HepG2 (cell line): ENCODE measurements around the gene ZNF213. TPM values are rescaled to one million over a fixed set of nuclear protein-coding genes. Genes with fewer than 3 reads are reported as not detected.

Source experiments
- ELF4 ChIP-seq: sonication (generic); formaldehyde crosslinking; IDR thresholded peaks from 2 replicates; pipeline ENCODE4 v1.5.0; 2020; ENCODE audit warnings: missing genetic modification reagents, mild to moderate bottlenecking, moderate library complexity, borderline replicate concordance
- FOXC1 ChIP-seq: sonication (generic); formaldehyde crosslinking; IDR thresholded peaks from 2 replicates; pipeline ENCODE4 v1.8.0; 2022; ENCODE audit warnings: mild to moderate bottlenecking, missing genetic modification reagents, borderline replicate concordance
- GATAD2A ChIP-seq: IDR thresholded peaks from 2 replicates; pipeline ENCODE4 v1.6.1; 2016
- HCFC1 ChIP-seq: fragments of 150-350 bp; IDR thresholded peaks from 2 replicates; pipeline ENCODE4 v1.6.1; 2014; ENCODE audit warnings: low read depth, low read length
- HNF4A ChIP-seq: sonication (generic); formaldehyde crosslinking; IDR thresholded peaks from 2 replicates; pipeline ENCODE4 v1.4.0; 2020; ENCODE audit warnings: missing genetic modification reagents
- HOXA3 ChIP-seq: sonication (generic); formaldehyde crosslinking; IDR thresholded peaks from 2 replicates; pipeline ENCODE4 v1.5.0; 2020; ENCODE audit warnings: missing genetic modification reagents
- KDM2A ChIP-seq: sonication (generic); formaldehyde crosslinking; IDR thresholded peaks from 2 replicates; pipeline ENCODE4 v1.4.0; 2020; ENCODE audit warnings: low read depth, missing genetic modification reagents, borderline replicate concordance
- NFKBIZ ChIP-seq: IDR thresholded peaks from 2 replicates; pipeline ENCODE4 v1.6.1; 2018; ENCODE audit warnings: missing genetic modification reagents, missing compliant biosample characterization
- SNRNP70 ChIP-seq: fragments of 200-400 bp; formaldehyde crosslinking; IDR thresholded peaks from 2 replicates; pipeline ENCODE4 v1.6.1; 2017; ENCODE audit warnings: mild to moderate bottlenecking, low read depth, low read length, moderate library complexity
- ZKSCAN5 ChIP-seq: sonication (generic); formaldehyde crosslinking; IDR thresholded peaks from 2 replicates; pipeline ENCODE4 v1.5.1; 2020; ENCODE audit warnings: mild to moderate bottlenecking, missing genetic modification reagents
- ZNF12 ChIP-seq: sonication (generic); formaldehyde crosslinking; IDR thresholded peaks from 2 replicates; pipeline ENCODE4 v1.5.0; 2020; ENCODE audit warnings: missing genetic modification reagents
- ZNF251 ChIP-seq: sonication (generic); formaldehyde crosslinking; IDR thresholded peaks from 2 replicates; pipeline ENCODE4 v1.9.0; 2021; ENCODE audit warnings: mild to moderate bottlenecking, missing genetic modification reagents
- ZNF296 ChIP-seq: sonication (generic); formaldehyde crosslinking; conservative IDR thresholded peaks from 2 replicates; pipeline ENCODE4 v1.5.0; 2020; ENCODE audit warnings: mild to moderate bottlenecking, missing genetic modification reagents
- ZNF326 ChIP-seq: sonication (generic); formaldehyde crosslinking; IDR thresholded peaks from 2 replicates; pipeline ENCODE4 v1.4.0; 2020; ENCODE audit warnings: missing genetic modification reagents, borderline replicate concordance
- ZNF33B ChIP-seq: sonication (generic); formaldehyde crosslinking; IDR thresholded peaks from 2 replicates; pipeline ENCODE4 v1.5.1; 2020; ENCODE audit warnings: mild to moderate bottlenecking, missing genetic modification reagents
- ZNF441 ChIP-seq: sonication (generic); formaldehyde crosslinking; IDR thresholded peaks from 2 replicates; pipeline ENCODE4 v1.7.0; 2021; ENCODE audit warnings: missing genetic modification reagents, borderline replicate concordance
- ZNF564 ChIP-seq: sonication (generic); formaldehyde crosslinking; IDR thresholded peaks from 2 replicates; pipeline ENCODE4 v1.8.1; 2023; ENCODE audit warnings: mild to moderate bottlenecking, missing genetic modification reagents
- ZNF83 ChIP-seq: sonication (generic); formaldehyde crosslinking; IDR thresholded peaks from 2 replicates; pipeline ENCODE4 v1.4.0; 2020; ENCODE audit warnings: missing genetic modification reagents, mild to moderate bottlenecking, borderline replicate concordance
- polyA plus RNA-seq, 8 experiments: library from polyadenylated mRNA; depleted of rRNA in 3 of 8; stranded (reverse) in 7 of 8; unstranded in 1 of 8; fragments of >200 nt; fragmentation: Illumina TruSeq in 4 of 8; extraction: Trizol in 4 of 8; gene quantifications; 2 replicates each; pipeline versions ENCODE4 v1.2.1 to v1.2.3, GENCODE V29; 2011 to 2016; ENCODE audit warnings: low read depth in 4 of 8, missing spikeins in 1 of 8, mixed read lengths in 1 of 8; ENCODE audit not compliant: insufficient read depth in 1 of 8
- total RNA-seq, 5 experiments: library from RNA; depleted of rRNA; stranded (reverse); fragments of >200 nt; fragmentation: Illumina TruSeq; extraction: Trizol; gene quantifications; 2 replicates each; pipeline ENCODE4 v1.2.3, GENCODE V29; 2016; ENCODE audit warnings: low read depth in 1 of 5
- TF ChIP-seq, protein P1 (sequence below): sonication (generic); formaldehyde crosslinking; IDR thresholded peaks from 2 replicates; pipeline ENCODE4 v1.4.0; 2020; ENCODE audit warnings: mild to moderate bottlenecking, missing genetic modification reagents
- TF ChIP-seq, protein P2 (sequence below): IDR thresholded peaks from 2 replicates; pipeline ENCODE4 v1.6.1; 2016; ENCODE audit warnings: missing compliant biosample characterization, missing genetic modification reagents, borderline replicate concordance
- TF ChIP-seq, protein P3 (sequence below): sonication (generic); formaldehyde crosslinking; IDR thresholded peaks from 2 replicates; pipeline ENCODE4 v1.4.0; 2020; ENCODE audit warnings: missing genetic modification reagents, borderline replicate concordance
- TF ChIP-seq, protein P4 (sequence below): sonication (generic); formaldehyde crosslinking; IDR thresholded peaks from 2 replicates; pipeline ENCODE4 v1.8.1; 2023; ENCODE audit warnings: mild to moderate bottlenecking, moderate library complexity, missing genetic modification reagents
- TF ChIP-seq, protein P5 (sequence below): sonication (generic); formaldehyde crosslinking; IDR thresholded peaks from 2 replicates; pipeline ENCODE4 v1.4.0; 2020; ENCODE audit warnings: missing genetic modification reagents, borderline replicate concordance

ZNF213 gene
- total and polyA plus RNA-seq, 2 of the 13 experiments (the other 11 are each of a cell fraction or from before 2014, with no cell fraction given), result 0.59 to 0.97 TPM

DNA sequence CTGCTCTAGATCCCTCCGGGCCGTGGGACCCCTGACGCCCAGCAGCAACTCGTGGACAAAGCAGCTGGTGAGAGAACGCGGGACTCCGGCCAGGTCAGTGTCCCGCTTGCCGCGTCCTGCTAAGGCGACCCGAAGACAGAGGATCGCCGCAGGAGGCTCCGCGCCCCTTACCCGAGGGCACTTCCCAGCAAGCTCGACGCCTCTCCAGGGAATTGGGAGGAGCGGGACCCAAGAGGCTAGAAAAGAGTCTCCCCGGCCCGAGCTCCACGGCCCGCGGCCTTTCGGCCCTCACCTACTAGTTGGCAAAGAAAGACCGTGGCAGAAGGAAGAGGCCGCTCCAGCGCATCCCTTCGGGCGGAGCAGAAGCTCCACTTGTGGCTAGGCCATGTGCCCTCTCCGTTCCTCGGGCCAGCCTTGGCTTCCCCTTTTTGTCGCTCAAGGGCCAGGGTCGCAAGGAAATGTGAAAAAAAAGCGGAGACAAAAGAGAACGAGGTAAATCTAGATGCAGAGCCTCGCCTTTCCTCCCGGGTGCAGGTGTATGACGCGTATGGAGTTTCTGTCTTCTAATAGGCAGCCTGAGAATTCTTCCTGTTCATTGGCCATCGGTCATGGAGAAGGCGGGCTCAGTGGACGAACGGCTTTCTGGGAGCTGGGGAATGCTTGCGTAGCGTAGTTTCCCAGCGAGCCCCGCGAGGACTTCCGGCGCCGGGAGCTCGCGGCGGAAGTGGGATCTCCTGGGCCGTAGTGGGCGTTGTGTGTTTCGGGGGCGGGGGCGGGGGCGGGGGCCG lies at the start of gene ZNF213 (continued):
- TF ChIP-seq ELF4 (CRISPR knock-in tag), result no peak
- no peak for TF ChIP-seq ZNF296 (CRISPR knock-in tag)
- no peak for TF ChIP-seq HNF4A (CRISPR knock-in tag)
- TF ChIP-seq KDM2A, result peak; percentile 36
- no peak for TF ChIP-seq ZNF251
- no peak for TF ChIP-seq ZNF441 (CRISPR knock-in tag)
- no peak for TF ChIP-seq ZKSCAN5 (CRISPR knock-in tag)
- peak; percentile 53 for TF ChIP-seq HCFC1
- TF ChIP-seq, protein P1, sequence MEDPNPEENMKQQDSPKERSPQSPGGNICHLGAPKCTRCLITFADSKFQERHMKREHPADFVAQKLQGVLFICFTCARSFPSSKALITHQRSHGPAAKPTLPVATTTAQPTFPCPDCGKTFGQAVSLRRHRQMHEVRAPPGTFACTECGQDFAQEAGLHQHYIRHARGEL, result no peak
- 0 out of 2 replicates have a peak, but pooled peaks have one; percentile 39 for TF ChIP-seq ZNF564 (CRISPR knock-in tag)
- TF ChIP-seq, protein P2, sequence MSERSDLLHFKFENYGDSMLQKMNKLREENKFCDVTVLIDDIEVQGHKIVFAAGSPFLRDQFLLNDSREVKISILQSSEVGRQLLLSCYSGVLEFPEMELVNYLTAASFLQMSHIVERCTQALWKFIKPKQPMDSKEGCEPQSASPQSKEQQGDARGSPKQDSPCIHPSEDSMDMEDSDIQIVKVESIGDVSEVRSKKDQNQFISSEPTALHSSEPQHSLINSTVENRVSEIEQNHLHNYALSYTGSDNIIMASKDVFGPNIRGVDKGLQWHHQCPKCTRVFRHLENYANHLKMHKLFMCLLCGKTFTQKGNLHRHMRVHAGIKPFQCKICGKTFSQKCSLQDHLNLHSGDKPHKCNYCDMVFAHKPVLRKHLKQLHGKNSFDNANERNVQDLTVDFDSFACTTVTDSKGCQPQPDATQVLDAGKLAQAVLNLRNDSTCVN (CRISPR knock-in tag), result no peak
- no peak for TF ChIP-seq SNRNP70
- TF ChIP-seq, protein P3, sequence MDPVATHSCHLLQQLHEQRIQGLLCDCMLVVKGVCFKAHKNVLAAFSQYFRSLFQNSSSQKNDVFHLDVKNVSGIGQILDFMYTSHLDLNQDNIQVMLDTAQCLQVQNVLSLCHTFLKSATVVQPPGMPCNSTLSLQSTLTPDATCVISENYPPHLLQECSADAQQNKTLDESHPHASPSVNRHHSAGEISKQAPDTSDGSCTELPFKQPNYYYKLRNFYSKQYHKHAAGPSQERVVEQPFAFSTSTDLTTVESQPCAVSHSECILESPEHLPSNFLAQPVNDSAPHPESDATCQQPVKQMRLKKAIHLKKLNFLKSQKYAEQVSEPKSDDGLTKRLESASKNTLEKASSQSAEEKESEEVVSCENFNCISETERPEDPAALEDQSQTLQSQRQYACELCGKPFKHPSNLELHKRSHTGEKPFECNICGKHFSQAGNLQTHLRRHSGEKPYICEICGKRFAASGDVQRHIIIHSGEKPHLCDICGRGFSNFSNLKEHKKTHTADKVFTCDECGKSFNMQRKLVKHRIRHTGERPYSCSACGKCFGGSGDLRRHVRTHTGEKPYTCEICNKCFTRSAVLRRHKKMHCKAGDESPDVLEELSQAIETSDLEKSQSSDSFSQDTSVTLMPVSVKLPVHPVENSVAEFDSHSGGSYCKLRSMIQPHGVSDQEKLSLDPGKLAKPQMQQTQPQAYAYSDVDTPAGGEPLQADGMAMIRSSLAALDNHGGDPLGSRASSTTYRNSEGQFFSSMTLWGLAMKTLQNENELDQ (CRISPR knock-in tag), result no peak
- no peak for TF ChIP-seq NFKBIZ (CRISPR knock-in tag)
- TF ChIP-seq, protein P4, sequence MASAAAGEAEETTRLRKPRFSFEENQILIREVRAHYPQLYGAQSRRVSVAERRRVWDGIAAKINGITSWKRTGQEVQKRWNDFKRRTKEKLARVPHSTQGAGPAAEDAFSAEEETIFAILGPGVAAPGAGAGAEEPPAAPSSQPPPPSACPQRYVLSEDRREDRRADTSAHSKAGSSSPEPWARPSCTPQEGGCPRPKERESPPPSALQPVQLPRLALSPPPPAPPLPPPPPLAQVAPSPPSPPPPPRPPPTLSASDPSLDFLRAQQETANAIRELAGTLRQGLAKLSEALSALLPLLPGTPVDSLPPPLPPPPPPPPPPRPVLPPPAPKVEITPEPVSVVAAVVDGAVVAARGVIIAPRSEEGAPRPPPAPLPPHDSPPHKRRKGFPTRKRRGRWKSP (CRISPR knock-in tag), result no peak
- TF ChIP-seq HOXA3 (CRISPR knock-in tag), result peak; percentile 82; the same call in 1 of the 2 replicates
- TF ChIP-seq ZNF83, result no peak
- TF ChIP-seq ZNF326 (CRISPR knock-in tag), result no peak
- no peak for TF ChIP-seq FOXC1
- TF ChIP-seq ZNF12, result no peak
- TF ChIP-seq, protein P5, sequence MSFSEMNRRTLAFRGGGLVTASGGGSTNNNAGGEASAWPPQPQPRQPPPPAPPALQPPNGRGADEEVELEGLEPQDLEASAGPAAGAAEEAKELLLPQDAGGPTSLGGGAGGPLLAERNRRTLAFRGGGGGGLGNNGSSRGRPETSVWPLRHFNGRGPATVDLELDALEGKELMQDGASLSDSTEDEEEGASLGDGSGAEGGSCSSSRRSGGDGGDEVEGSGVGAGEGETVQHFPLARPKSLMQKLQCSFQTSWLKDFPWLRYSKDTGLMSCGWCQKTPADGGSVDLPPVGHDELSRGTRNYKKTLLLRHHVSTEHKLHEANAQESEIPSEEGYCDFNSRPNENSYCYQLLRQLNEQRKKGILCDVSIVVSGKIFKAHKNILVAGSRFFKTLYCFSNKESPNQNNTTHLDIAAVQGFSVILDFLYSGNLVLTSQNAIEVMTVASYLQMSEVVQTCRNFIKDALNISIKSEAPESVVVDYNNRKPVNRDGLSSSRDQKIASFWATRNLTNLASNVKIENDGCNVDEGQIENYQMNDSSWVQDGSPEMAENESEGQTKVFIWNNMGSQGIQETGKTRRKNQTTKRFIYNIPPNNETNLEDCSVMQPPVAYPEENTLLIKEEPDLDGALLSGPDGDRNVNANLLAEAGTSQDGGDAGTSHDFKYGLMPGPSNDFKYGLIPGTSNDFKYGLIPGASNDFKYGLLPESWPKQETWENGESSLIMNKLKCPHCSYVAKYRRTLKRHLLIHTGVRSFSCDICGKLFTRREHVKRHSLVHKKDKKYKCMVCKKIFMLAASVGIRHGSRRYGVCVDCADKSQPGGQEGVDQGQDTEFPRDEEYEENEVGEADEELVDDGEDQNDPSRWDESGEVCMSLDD, result no peak
- no peak for TF ChIP-seq ZNF33B (CRISPR knock-in tag)
- no peak; the same call in 1 of the 2 replicates for TF ChIP-seq GATAD2A (CRISPR knock-in tag)
